Testis (tissue), 3 donors: ENCODE results near the gene EBPL. TPM values are rescaled to one million over a fixed set of nuclear protein-coding genes. Genes with fewer than 3 reads are reported as not detected.

Experiments used
- DNase-seq: peaks from one replicate; pipeline ENCODE4 v3.0.0-alpha.2; 2019
- H3K27ac ChIP-seq, 2 donors: fragments of 200-600 bp; sonication (generic); one replicate each; pipeline ENCODE4 v1.5.1; 2019
- H3K27me3 ChIP-seq: fragments of 200-600 bp; sonication (generic); one replicate; pipeline ENCODE4 v1.5.1; 2019
- H3K36me3 ChIP-seq: fragments of 200-600 bp; sonication (generic); one replicate; pipeline ENCODE4 v1.5.1; 2017; ENCODE audit warnings: low read depth; ENCODE audit errors: missing control alignments
- H3K4me1 ChIP-seq: fragments of 200-600 bp; sonication (generic); one replicate; pipeline ENCODE4 v1.5.1; 2019
- H3K4me3 ChIP-seq, 2 donors: fragments of 200-600 bp; sonication (generic); one replicate each; pipeline ENCODE4 v1.5.1; 2017 to 2019
- H3K9me3 ChIP-seq: fragments of 200-600 bp; sonication (generic); one replicate; pipeline ENCODE4 v1.5.1; 2017
- POLR2A ChIP-seq: fragments of 450-650 bp; IDR thresholded peaks from one replicate; pipeline ENCODE4 v1.6.1; 2017; ENCODE audit warnings: antibody characterized with exemption, mild to moderate bottlenecking, moderate library complexity
- WGBS, 2 donors: methylation state at CpG; one replicate each; pipeline ENCODE4 v1.1.5; 2018; 5-methylcytosine and 5-hydroxymethylcytosine counted together
- intact Hi-C: fragments of 100-400 bp; cut with DNase I; formaldehyde crosslinking; loops from one replicate; pipeline ENCODE4 v1.15.1; 2023; ENCODE audit warnings: low total_unique reads
- polyA plus RNA-seq: library from polyadenylated mRNA; stranded (reverse); fragments of 350-450 nt; fragmentation: Illumina TruSeq; extraction: RNeasy Lipid Tissue Mini Kit (QIAGEN cat#74804); gene quantifications from one replicate; pipeline ENCODE4 v1.2.3, GENCODE V29; 2014; ENCODE audit warnings: low read depth, low replicate concordance; ENCODE audit not compliant: insufficient read depth
- total RNA-seq, 2 donors: library from RNA; depleted of rRNA; stranded (reverse); fragments of >200 nt; gene quantifications; one replicate each; pipeline ENCODE4 v1.2.3, GENCODE V29; 2016
- TF ChIP-seq, protein P1 (sequence below), 3 experiments: fragments of 450-650 bp in 2 of 3; fragments of 200-600 bp in 1 of 3; sonication (generic) in 1 of 3; IDR thresholded peaks; one replicate each; pipeline ENCODE4 v1.5.1; 2016 to 2019; ENCODE audit warnings: antibody characterized with exemption in 3 of 3, mild to moderate bottlenecking in 2 of 3, moderate library complexity in 1 of 3

EBPL gene
- total and polyA plus RNA-seq, 3 donors from 2014 or later, result 26.7 to 84.7 (median 35.9) TPM

DNA sequence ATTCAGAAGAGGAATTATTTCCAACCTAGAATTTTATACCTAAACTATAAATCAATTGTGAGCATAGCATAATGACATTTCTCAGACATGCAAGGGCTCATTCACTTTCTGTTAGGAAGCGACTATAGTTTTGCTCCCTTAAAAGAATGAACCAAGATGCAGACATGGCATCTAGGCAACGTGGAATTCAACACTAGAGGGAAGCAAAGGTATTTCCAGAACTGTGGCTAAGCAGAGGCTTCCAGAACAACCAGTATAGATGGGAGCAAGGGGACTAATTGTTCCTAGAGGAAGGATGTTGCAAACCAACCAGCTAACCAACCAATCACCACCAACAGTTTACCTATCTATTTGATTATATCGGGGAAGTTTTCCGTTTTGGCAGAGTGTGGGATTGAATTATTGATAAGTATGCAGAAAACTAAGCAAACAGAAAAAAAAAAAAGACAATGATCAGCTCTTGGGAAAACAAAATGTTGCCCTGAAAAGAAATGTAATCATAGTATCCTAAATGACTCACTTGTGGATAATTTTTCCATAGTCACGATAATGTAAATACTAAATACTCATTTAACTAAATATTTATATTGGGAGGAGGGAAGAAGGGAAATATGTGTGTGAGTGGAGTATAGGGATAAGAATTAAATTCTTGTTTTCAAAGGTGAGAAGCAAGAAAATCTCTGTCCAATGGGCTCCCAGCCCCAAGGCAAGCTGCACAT, 41.9 kb downstream of the EBPL start:
- DNase-seq, result no peak
- intact Hi-C loops, result no loop called here
- no peak for TF ChIP-seq POLR2A
- TF ChIP-seq, protein P1, sequence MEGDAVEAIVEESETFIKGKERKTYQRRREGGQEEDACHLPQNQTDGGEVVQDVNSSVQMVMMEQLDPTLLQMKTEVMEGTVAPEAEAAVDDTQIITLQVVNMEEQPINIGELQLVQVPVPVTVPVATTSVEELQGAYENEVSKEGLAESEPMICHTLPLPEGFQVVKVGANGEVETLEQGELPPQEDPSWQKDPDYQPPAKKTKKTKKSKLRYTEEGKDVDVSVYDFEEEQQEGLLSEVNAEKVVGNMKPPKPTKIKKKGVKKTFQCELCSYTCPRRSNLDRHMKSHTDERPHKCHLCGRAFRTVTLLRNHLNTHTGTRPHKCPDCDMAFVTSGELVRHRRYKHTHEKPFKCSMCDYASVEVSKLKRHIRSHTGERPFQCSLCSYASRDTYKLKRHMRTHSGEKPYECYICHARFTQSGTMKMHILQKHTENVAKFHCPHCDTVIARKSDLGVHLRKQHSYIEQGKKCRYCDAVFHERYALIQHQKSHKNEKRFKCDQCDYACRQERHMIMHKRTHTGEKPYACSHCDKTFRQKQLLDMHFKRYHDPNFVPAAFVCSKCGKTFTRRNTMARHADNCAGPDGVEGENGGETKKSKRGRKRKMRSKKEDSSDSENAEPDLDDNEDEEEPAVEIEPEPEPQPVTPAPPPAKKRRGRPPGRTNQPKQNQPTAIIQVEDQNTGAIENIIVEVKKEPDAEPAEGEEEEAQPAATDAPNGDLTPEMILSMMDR (IDR thresholded peaks at IDR 0.05), result peak in 2 of 3 experiments; percentile 14 to 25

DNA sequence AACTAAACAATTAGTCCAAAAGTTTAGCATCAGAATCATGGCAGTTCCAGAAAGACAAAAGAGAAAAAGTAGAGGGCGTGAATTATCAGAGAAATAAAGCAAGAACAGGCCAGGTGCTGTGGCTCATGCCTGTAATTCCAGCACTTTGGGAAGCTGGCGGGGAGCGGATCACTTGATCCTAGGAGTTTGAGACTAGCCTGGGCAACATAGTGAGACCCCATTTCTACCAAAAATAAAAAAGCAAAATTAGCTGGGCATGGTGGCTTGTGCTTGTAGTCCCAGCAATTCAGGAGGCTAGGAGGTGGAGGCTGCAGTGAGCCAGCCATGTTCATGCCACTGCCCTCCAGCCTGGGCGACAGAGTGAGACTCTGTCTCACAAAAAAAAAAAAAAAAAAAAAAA, 44.6 kb downstream of the EBPL start:
- intact Hi-C loops, result no loop called here
- 95% methylated on average over 4 of the region's 4 CpGs for WGBS, 2 donors
- DNase-seq, result no peak

More for the DNA sequence above, 41.9 kb downstream of the EBPL start:
- Histone ChIP-seq H3K27me3 (no peaks in the 10 kb centered on the region), H3K4me3 (no peak overlapping the region), H3K36me3 (no peaks in the 10 kb centered on the region), H3K4me1 (no peaks in the 10 kb centered on the region), H3K27ac (no peak overlapping the region), H3K9me3 (no peaks in the 10 kb centered on the region)
- 62 to 68% methylated on average over 5 of the region's 5 CpGs for WGBS, 2 donors

DNA sequence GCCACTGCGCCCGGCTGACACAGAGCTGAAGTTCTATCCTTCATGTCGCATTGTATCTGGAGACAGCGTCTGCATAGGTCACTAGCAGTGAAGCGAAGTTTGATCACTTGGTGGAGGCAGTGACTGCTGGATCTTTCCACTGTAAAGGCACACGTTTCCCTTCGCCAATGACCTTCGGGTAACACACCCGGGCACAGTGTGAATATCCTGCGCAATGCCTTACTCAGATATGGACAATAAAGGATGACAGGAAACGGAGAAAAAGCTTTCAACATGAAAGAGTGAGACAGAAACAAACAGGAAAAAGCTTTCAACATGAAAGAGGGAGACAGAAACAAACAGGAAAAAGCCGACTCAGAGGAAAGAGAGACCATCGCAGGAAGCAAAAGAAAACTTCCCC, 45.8 kb downstream of the EBPL start:
- TF ChIP-seq POLR2A, result no peak
- TF ChIP-seq, protein P1 (IDR thresholded peaks at IDR 0.05), result no peak

More for the DNA sequence above, 44.6 kb downstream of the EBPL start:
- no peak overlapping the region for H3K27ac ChIP-seq
- TF ChIP-seq POLR2A, result no peak
- H3K9me3 ChIP-seq, result no peaks in the 10 kb centered on the region
- no peaks in the 10 kb centered on the region for H3K36me3 ChIP-seq
- H3K4me3 ChIP-seq, result no peak overlapping the region
- no peaks in the 10 kb centered on the region for H3K4me1 ChIP-seq
- no peaks in the 10 kb centered on the region for H3K27me3 ChIP-seq

DNA sequence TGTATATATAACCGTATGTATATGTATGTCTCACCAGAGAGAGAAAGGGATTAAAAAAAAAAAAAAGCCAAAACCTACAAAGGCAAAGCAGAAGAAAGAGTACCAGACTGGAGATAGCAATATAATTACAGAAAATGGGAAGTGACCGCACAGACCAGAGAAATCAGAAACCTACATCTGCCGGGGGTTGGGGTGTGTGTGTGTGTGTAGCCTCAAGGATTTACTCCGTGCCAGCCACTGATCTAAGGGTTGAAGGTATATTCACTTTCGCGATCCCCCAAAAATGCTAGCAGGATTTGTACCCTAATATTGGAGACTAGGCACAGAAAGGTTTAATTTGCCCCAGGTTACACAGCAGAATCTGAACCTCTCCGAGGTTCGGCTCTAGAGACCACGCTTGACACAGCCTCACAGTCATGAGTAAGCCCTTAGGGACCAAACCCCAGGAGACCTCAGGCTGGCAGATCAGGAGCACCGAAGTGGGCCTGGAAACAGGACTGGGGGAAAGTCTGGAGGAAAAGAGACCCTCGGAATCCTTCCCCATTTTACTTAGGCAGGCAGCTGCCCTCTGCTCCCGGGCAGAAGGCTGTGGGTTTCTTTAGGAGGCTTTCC, 48.1 kb downstream of the EBPL start:
- no peaks in the 10 kb centered on the region for H3K4me1 ChIP-seq
- H3K9me3 ChIP-seq, result no peaks in the 10 kb centered on the region
- intact Hi-C loops, result no loop called here
- TF ChIP-seq POLR2A, result no peak
- TF ChIP-seq, protein P1 (IDR thresholded peaks at IDR 0.05), result no peak
- no peak for DNase-seq
- no peak overlapping the region for H3K4me3 ChIP-seq
- H3K27ac ChIP-seq, result no peak overlapping the region
- 86 to 90% methylated on average over 12 of the region's 12 CpGs for WGBS, 2 donors
- no peaks in the 10 kb centered on the region for H3K36me3 ChIP-seq
- H3K27me3 ChIP-seq, result no peaks in the 10 kb centered on the region

More for the DNA sequence above, 45.8 kb downstream of the EBPL start:
- H3K4me1 ChIP-seq, result no peaks in the 10 kb centered on the region
- no peak overlapping the region for H3K27ac ChIP-seq
- no peaks in the 10 kb centered on the region for H3K9me3 ChIP-seq
- intact Hi-C loops, result no loop called here
- no peak for DNase-seq
- H3K36me3 ChIP-seq, result no peaks in the 10 kb centered on the region
- no peak overlapping the region for H3K4me3 ChIP-seq
- no peaks in the 10 kb centered on the region for H3K27me3 ChIP-seq
- 88 to 90% methylated on average over 13 of the region's 13 CpGs for WGBS, 2 donors

DNA sequence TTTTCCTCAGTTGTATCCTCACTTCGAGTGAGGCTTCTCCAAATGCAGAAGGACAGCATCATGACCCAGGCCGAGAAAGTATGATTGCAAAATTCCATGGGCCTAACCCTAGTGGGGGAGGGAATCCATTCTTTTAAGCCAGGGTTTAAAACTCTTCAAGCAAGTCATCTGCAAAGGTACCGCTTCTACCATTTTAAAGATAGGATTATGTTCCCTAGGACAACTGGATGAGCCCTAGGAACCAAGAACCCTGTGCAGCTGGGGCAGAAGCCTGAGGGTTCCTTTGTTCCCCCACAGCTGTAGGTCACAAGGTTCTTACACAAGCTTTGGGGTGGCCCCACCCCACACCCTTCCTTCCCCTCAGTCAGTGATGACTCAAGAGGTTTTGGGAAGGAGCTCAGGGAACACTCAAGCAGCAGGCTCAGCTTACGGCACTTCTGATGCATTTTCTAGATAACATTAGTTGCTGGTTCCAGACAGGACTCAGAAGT, 49.4 kb downstream of the EBPL start:
- no peak for DNase-seq
- TF ChIP-seq, protein P1 (IDR thresholded peaks at IDR 0.05), result no peak
- WGBS, 2 donors, result 84 to 89% methylated on average over 3 to 4 of the region's 4 CpGs
- no peaks in the 10 kb centered on the region for H3K27me3 ChIP-seq
- no peaks in the 10 kb centered on the region for H3K36me3 ChIP-seq
- H3K9me3 ChIP-seq, result no peaks in the 10 kb centered on the region
- no peak overlapping the region for H3K4me3 ChIP-seq
- H3K27ac ChIP-seq, result no peak overlapping the region
- intact Hi-C loops, result no loop called here
- no peaks in the 10 kb centered on the region for H3K4me1 ChIP-seq
